ENCODE data around the gene ALDH4A1.

ALDH4A1 gene

GRCh38 chr1:18875796-18876128 is 26.6 kb downstream of the ALDH4A1 start:
- Histone ChIP-seq H3K79me2 (ENCODE audit: insufficient read depth, low read length) (no peaks in the 10 kb centered on the region), H3K36me3 (ENCODE audit: insufficient read depth, low read length) (no peaks in the 10 kb centered on the region), H3K9me3 (ENCODE audit: insufficient read depth, low read length, severe bottlenecking) (no peaks in the 10 kb centered on the region), H2AFZ (ENCODE audit: low read depth, low read length) (no peak overlapping the region), H3K27me3 (ENCODE audit: insufficient read depth, low read length, poor library complexity) (no peaks in the 10 kb centered on the region), H3K4me3 (ENCODE audit: low read depth in 1 of 2, low read length in 2 of 2) (no peak overlapping the region), H3K4me2 (ENCODE audit: insufficient read depth, low read length) (no peak overlapping the region), H3K27ac (ENCODE audit: low read length) (no peak overlapping the region), H4K20me1 (ENCODE audit: insufficient read depth, low read length) (peaks cover under 1% of the 10 kb centered on the region; the same call in 1 of the 2 replicates), H3K9ac (ENCODE audit: low read depth, low read length) (no peak overlapping the region), H3K4me1 (ENCODE audit: insufficient read depth, low read length) (no peaks in the 10 kb centered on the region)
- ATAC-seq (ENCODE audit: insufficient read depth, low read depth) (no peak), DNase-seq (no peak)
- no peak for TF ChIP-seq EZH2 (IDR thresholded peaks at IDR 0.05; ENCODE audit: borderline replicate concordance, low read depth, low read length, severe bottlenecking)
- TF ChIP-seq, protein P1, sequence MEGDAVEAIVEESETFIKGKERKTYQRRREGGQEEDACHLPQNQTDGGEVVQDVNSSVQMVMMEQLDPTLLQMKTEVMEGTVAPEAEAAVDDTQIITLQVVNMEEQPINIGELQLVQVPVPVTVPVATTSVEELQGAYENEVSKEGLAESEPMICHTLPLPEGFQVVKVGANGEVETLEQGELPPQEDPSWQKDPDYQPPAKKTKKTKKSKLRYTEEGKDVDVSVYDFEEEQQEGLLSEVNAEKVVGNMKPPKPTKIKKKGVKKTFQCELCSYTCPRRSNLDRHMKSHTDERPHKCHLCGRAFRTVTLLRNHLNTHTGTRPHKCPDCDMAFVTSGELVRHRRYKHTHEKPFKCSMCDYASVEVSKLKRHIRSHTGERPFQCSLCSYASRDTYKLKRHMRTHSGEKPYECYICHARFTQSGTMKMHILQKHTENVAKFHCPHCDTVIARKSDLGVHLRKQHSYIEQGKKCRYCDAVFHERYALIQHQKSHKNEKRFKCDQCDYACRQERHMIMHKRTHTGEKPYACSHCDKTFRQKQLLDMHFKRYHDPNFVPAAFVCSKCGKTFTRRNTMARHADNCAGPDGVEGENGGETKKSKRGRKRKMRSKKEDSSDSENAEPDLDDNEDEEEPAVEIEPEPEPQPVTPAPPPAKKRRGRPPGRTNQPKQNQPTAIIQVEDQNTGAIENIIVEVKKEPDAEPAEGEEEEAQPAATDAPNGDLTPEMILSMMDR (IDR thresholded peaks at IDR 0.05; ENCODE audit: borderline replicate concordance, extremely low read depth, low read length, poor library complexity, severe bottlenecking): no peak

- no peaks in the 10 kb centered on the region for H3K27me3 ChIP-seq (ENCODE audit: insufficient read depth, low read length, poor library complexity)
- H2AFZ ChIP-seq (ENCODE audit: low read depth, low read length): no peak overlapping the region
- H3K79me2 ChIP-seq (ENCODE audit: insufficient read depth, low read length): no peaks in the 10 kb centered on the region
- H3K4me2 ChIP-seq (ENCODE audit: insufficient read depth, low read length): no peak overlapping the region
- no peaks in the 10 kb centered on the region; the same call in 1 of the 2 replicates for H4K20me1 ChIP-seq (ENCODE audit: insufficient read depth, low read length)
- no peaks in the 10 kb centered on the region for H3K36me3 ChIP-seq (ENCODE audit: insufficient read depth, low read length)
- ATAC-seq (ENCODE audit: insufficient read depth, low read depth): peak; percentile 80
- peak; percentile 69 for DNase-seq
- H3K9me3 ChIP-seq (ENCODE audit: insufficient read depth, low read length, severe bottlenecking): no peaks in the 10 kb centered on the region
- no peaks in the 10 kb centered on the region for H3K4me1 ChIP-seq (ENCODE audit: insufficient read depth, low read length)
- H3K27ac ChIP-seq (ENCODE audit: low read length): no peak overlapping the region
- H3K9ac ChIP-seq (ENCODE audit: low read depth, low read length): no peak overlapping the region
- H3K4me3 ChIP-seq (ENCODE audit: low read depth in 1 of 2, low read length in 2 of 2): no peak overlapping the region
- TF ChIP-seq, protein P1 (IDR thresholded peaks at IDR 0.05; ENCODE audit: borderline replicate concordance, extremely low read depth, low read length, poor library complexity, severe bottlenecking): peak; percentile 79
- no peak for TF ChIP-seq EZH2 (IDR thresholded peaks at IDR 0.05; ENCODE audit: borderline replicate concordance, low read depth, low read length, severe bottlenecking)
Measured at GRCh38 chr1:18875107-18875795, 27.1 kb downstream of the ALDH4A1 start.

DNA sequence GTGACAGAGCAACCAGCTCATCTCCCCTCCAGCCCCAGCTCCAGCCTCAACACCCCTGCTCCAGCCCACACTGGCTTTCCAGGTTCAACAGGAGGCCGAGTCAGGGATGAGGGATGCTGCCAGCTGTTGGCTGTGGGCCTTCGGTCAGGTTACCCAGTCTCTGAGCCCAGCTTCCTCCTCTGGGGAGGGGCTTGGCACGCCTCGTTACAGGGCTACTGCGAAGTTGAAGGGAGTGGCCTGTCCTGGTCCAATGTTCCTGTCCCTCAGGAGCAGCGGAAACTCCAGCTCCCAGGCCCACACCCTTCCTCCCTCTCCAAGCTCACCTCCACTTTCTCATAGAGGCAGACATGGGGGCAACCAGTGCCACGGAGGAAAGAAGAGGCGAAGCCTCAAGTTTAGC is 27.8 kb downstream of the ALDH4A1 start:
- Histone ChIP-seq H3K9ac (ENCODE audit: low read depth, low read length) (no peak overlapping the region), H3K27me3 (ENCODE audit: insufficient read depth, low read length, poor library complexity) (no peaks in the 10 kb centered on the region), H3K4me1 (ENCODE audit: insufficient read depth, low read length) (no peaks in the 10 kb centered on the region), H3K4me2 (ENCODE audit: insufficient read depth, low read length) (no peak overlapping the region), H4K20me1 (ENCODE audit: insufficient read depth, low read length) (no peaks in the 10 kb centered on the region; the same call in 1 of the 2 replicates), H3K79me2 (ENCODE audit: insufficient read depth, low read length) (no peaks in the 10 kb centered on the region), H2AFZ (ENCODE audit: low read depth, low read length) (no peak overlapping the region), H3K4me3 (ENCODE audit: low read depth in 1 of 2, low read length in 2 of 2) (no peak overlapping the region), H3K9me3 (ENCODE audit: insufficient read depth, low read length, severe bottlenecking) (no peaks in the 10 kb centered on the region), H3K36me3 (ENCODE audit: insufficient read depth, low read length) (no peaks in the 10 kb centered on the region), H3K27ac (ENCODE audit: low read length) (no peak overlapping the region)
- ATAC-seq (ENCODE audit: insufficient read depth, low read depth) (no peak), DNase-seq (no peak)
- no peak for TF ChIP-seq EZH2 (IDR thresholded peaks at IDR 0.05; ENCODE audit: borderline replicate concordance, low read depth, low read length, severe bottlenecking)
- TF ChIP-seq, protein P1 (IDR thresholded peaks at IDR 0.05; ENCODE audit: borderline replicate concordance, extremely low read depth, low read length, poor library complexity, severe bottlenecking): no peak
